GM20000 (cell line): ENCODE data around the gene TCN1.

Experiments
- DNase-seq: peaks from one replicate; pipeline ENCODE4 v3.0.0; 2012; ENCODE audit warnings: low spot score
- CTCF ChIP-seq: IDR thresholded peaks from 2 replicates; pipeline ENCODE4 v1.5.1; 2012; ENCODE audit warnings: mild to moderate bottlenecking, control low read depth; ENCODE audit errors: extremely low read depth, missing control alignments

Gene TCN1

GRCh38 chr11:59807047-59807610, 59.2 kb downstream of the TCN1 start:
- no peak for DNase-seq
- no peak for TF ChIP-seq CTCF

GRCh38 chr11:59804061-59804460, 62.2 kb downstream of the TCN1 start:
- no peak for TF ChIP-seq CTCF
- DNase-seq = no peak
